GM12878 (cell line): ENCODE results near the gene SLIT1. TPM values are rescaled to one million over a fixed set of nuclear protein-coding genes. Genes with fewer than 3 reads are reported as not detected.

Experiments used
- ATAC-seq: fragments of 200-7000 bp; cut with Tn5 transposase; 3 replicates; pipeline ENCODE4 v1.9.1; 2020; ENCODE audit warnings: mild to moderate bottlenecking, moderate library complexity
- BruUV-seq: library from RNA; stranded (reverse); fragments of 400-500 nt; replicated peaks from 2 replicates; lab custom pipeline; 2021; lab: Mats Ljungman, UMichigan
- CTCF ChIA-PET: fragments of 300-600 bp; sonication (Branson Sonifier 250); formaldehyde crosslinking; extraction: SDS; loops from one replicate; lab custom pipeline; 2021; ENCODE audit warnings: inconsistent platforms; lab: Yijun Ruan, JAX
- POLR2A ChIA-PET: fragments of 350-600 bp; formaldehyde crosslinking; extraction: SDS; loops from one replicate; lab custom pipeline; 2021; ENCODE audit warnings: inconsistent platforms; lab: Charles Lee
- RAD21 ChIA-PET: fragments of 300-600 bp; sonication (Branson Sonifier 250); formaldehyde crosslinking; loops from one replicate; lab custom pipeline; 2023; ENCODE audit warnings: antibody characterized with exemption; ENCODE audit not compliant: unreplicated experiment; lab: Charles Lee
- SMC1A ChIA-PET: fragments of 300-600 bp; sonication (Branson Sonifier 250); formaldehyde crosslinking; loops from one replicate; lab custom pipeline; 2023; ENCODE audit not compliant: unreplicated experiment, uncharacterized antibody; lab: Charles Lee
- DNase-seq: peaks from one replicate; pipeline ENCODE4 v3.0.0-alpha.2; 2011; ENCODE audit warnings: low read depth, low spot score
- FAIRE-seq: peaks from 3 replicates; lab custom pipeline; 2011; peaks lifted over from hg19 to GRCh38; lab: Jason Lieb, UNC
- H2AFZ ChIP-seq: 2 replicates; pipeline ENCODE4 v1.6.0; 2011; ENCODE audit warnings: low read depth, low read length, control low read depth; ENCODE audit not compliant: control insufficient read depth
- H3K27ac ChIP-seq: 2 replicates; pipeline ENCODE4 v1.5.1; 2011; ENCODE audit warnings: control low read depth; ENCODE audit not compliant: control insufficient read depth, insufficient read depth
- H3K27me3 ChIP-seq, 2 experiments: replicated peaks in 1 of 2; 2 replicates each; pipeline versions ENCODE4 v1.6.0 to v1.6.1; 2011; ENCODE audit warnings: low read length in 1 of 2; ENCODE audit not compliant: control insufficient read depth in 2 of 2, insufficient read depth in 2 of 2
- H3K36me3 ChIP-seq, 2 experiments: 2 replicates each; pipeline ENCODE4 v1.5.1; 2011; ENCODE audit warnings: low read length in 1 of 2; ENCODE audit not compliant: control insufficient read depth in 2 of 2, insufficient read depth in 2 of 2
- H3K4me1 ChIP-seq: 2 replicates; pipeline ENCODE4 v1.6.1; 2011; ENCODE audit warnings: mild to moderate bottlenecking, low read length, moderate library complexity, mixed read lengths; ENCODE audit not compliant: control insufficient read depth, insufficient read depth
- H3K4me2 ChIP-seq: 2 replicates; pipeline ENCODE4 v1.6.0; 2011; ENCODE audit warnings: control low read depth; ENCODE audit not compliant: control insufficient read depth, insufficient read depth
- H3K4me3 ChIP-seq: fragments of 200-600 bp; sonication (generic); 2 replicates; pipeline ENCODE4 v1.5.1; 2016
- H3K79me2 ChIP-seq: 2 replicates; pipeline ENCODE4 v1.6.0; 2011; ENCODE audit warnings: low read length; ENCODE audit not compliant: control insufficient read depth, insufficient read depth
- H3K9ac ChIP-seq: 2 replicates; pipeline ENCODE4 v1.8.0; 2011; ENCODE audit warnings: low read length, control low read depth, mixed read lengths; ENCODE audit not compliant: control insufficient read depth, insufficient read depth
- H3K9me3 ChIP-seq: replicated peaks from 3 replicates; pipeline ENCODE4 v1.5.1; 2011; ENCODE audit warnings: mild to moderate bottlenecking, low read length; ENCODE audit not compliant: control insufficient read depth, insufficient read depth
- H4K20me1 ChIP-seq: 2 replicates; pipeline ENCODE4 v1.6.0; 2011; ENCODE audit not compliant: control insufficient read depth, insufficient read depth
- ASH2L ChIP-seq: fragments of 300-600, 200-600 bp; sonication (generic); IDR thresholded peaks from 2 replicates; pipeline ENCODE4 v1.6.1; 2017; ENCODE audit warnings: low read depth, mild to moderate bottlenecking, borderline replicate concordance
- CEBPZ ChIP-seq: fragments of 150-350 bp; IDR thresholded peaks from 2 replicates; pipeline ENCODE4 v1.6.1; 2016; ENCODE audit warnings: low read depth, low read length
- E2F4 ChIP-seq: IDR thresholded peaks from 2 replicates; pipeline ENCODE4 v1.6.1; 2012; ENCODE audit warnings: low read depth, low read length, improper control_type of control experiment
- IRF5 ChIP-seq: fragments of 450-650 bp; IDR thresholded peaks from 2 replicates; pipeline ENCODE4 v1.6.1; 2017; ENCODE audit warnings: borderline replicate concordance
- JUND ChIP-seq: IDR thresholded peaks from 2 replicates; pipeline ENCODE4 v1.6.1; 2012; ENCODE audit warnings: low read depth, mild to moderate bottlenecking, low read length, improper control_type of control experiment, moderate library complexity
- NR2C1 ChIP-seq: fragments of 450-650 bp; IDR thresholded peaks from 2 replicates; pipeline ENCODE4 v1.6.1; 2017; ENCODE audit warnings: antibody characterized with exemption, mild to moderate bottlenecking, moderate library complexity
- SKIL ChIP-seq: fragments of 450-650 bp; IDR thresholded peaks from 2 replicates; pipeline ENCODE4 v1.6.1; 2017; ENCODE audit warnings: mild to moderate bottlenecking, low read depth, inconsistent platforms; ENCODE audit not compliant: poor library complexity, severe bottlenecking
- SREBF2 ChIP-seq: IDR thresholded peaks from 2 replicates; pipeline ENCODE4 v1.6.1; 2012; ENCODE audit warnings: mild to moderate bottlenecking, low read length
- STAT1 ChIP-seq: fragments of 450-650 bp; conservative IDR thresholded peaks from 2 replicates; pipeline ENCODE4 v1.6.1; 2014; ENCODE audit warnings: antibody characterized with exemption, mild to moderate bottlenecking
- ZBTB11 ChIP-seq: fragments of 450-650 bp; formaldehyde crosslinking; IDR thresholded peaks from 2 replicates; pipeline ENCODE4 v1.5.0; 2022; ENCODE audit warnings: mild to moderate bottlenecking, missing genetic modification characterization
- WGBS: methylation state at CpG from one replicate; pipeline ENCODE4 v1.1.6; 2016; ENCODE audit warnings: low lambda C conversion rate; ENCODE audit not compliant: insufficient replicate concordance, insufficient coverage; ENCODE audit errors: missing lambda C conversion rate; 5-methylcytosine and 5-hydroxymethylcytosine counted together
- in situ Hi-C: fragments of 300-500 bp; cut with MboI; formaldehyde crosslinking; loops from 9 replicates; pipeline ENCODE4 v1.14.3; 2018; ENCODE audit warnings: mixed read lengths
- intact Hi-C: fragments of 100-400 bp; cut with micrococcal nuclease; formaldehyde crosslinking; loops from one replicate; pipeline ENCODE4 v1.14.2; 2022; ENCODE audit not compliant: unreplicated experiment
- polyA plus RNA-seq, 11 experiments: library from polyadenylated mRNA; depleted of rRNA in 4 of 11; unstranded in 6 of 11; stranded (reverse) in 5 of 11; fragments of >200 nt; fragmentation: Nextera tagmentation in 4 of 11; fragmentation: Illumina TruSeq in 1 of 11; extraction: Ambion mirVana in 4 of 11; extraction: Trizol in 1 of 11; gene quantifications; 1 replicate in 1 of 11; 2 replicates in 10 of 11; pipeline versions ENCODE4 v1.2.1 to v1.2.3, GENCODE V29; 2011 to 2016; ENCODE audit warnings: inconsistent platforms in 2 of 11, missing spikeins in 2 of 11, low read depth in 1 of 11
- total RNA-seq, 4 experiments: library from RNA; depleted of rRNA in 3 of 4; stranded (reverse); fragments of >200 nt in 3 of 4; fragmentation: Illumina TruSeq in 1 of 4; extraction: Trizol in 1 of 4; gene quantifications; 2 replicates each; pipeline versions ENCODE4 v1.2.1 to v1.2.3, GENCODE V29; 2013 to 2021

Gene SLIT1
- total and polyA plus RNA-seq, 10 of the 15 experiments (the other 5 are each of a cell fraction or from before 2014, with no cell fraction given), result 0.04 to 0.19 (median 0.06) TPM; not detected in 4

- no peak overlapping the region for H3K9ac ChIP-seq
- intact Hi-C loops, result no loop called here
- no peak for ATAC-seq
- no peak overlapping the region for H3K4me3 ChIP-seq
- SMC1A ChIA-PET, result interaction anchor here (1.1 to 4.6 kb wide), 3 partner anchors 15 to 78 kb away, joined by 3 to 24 read pairs (median 3); no protein-coding TSS in a partner anchor
- peaks cover 0 to 3% of the 10 kb centered on the region in 2 experiments; a peak in 2 of 4 replicates for H3K27me3 ChIP-seq
- H2AFZ ChIP-seq, result no peak overlapping the region
- BruUV-seq, result no TSS peak
- CTCF ChIA-PET, result interaction anchor here (0.6 to 8.5 kb wide), 5 partner anchors 16 to 173 kb away, joined by 3 to 155 read pairs (median 28); no protein-coding TSS in a partner anchor
- in situ Hi-C loops, result no loop called here
- H3K27ac ChIP-seq, result no peak overlapping the region
- H3K9me3 ChIP-seq, result no peaks in the 10 kb centered on the region
- 50% methylated on average over 16 of the region's 16 CpGs for WGBS
- no peaks in the 10 kb centered on the region for H3K36me3 ChIP-seq
- H3K4me2 ChIP-seq, result no peak overlapping the region
- DNase-seq, result no peak
- H3K79me2 ChIP-seq, result no peaks in the 10 kb centered on the region
- RAD21 ChIA-PET, result interaction anchor here (1.0 kb wide), 1 partner anchor 14 kb away, joined by 3 read pairs; no protein-coding TSS in a partner anchor
- FAIRE-seq, result no peak
- POLR2A ChIA-PET, result no interaction called here
- no peaks in the 10 kb centered on the region for H4K20me1 ChIP-seq
- peaks cover 7% of the 10 kb centered on the region for H3K4me1 ChIP-seq
- no peak for TF ChIP-seq ZBTB11 (CRISPR knock-in tag)
- TF ChIP-seq NR2C1, result no peak
- TF ChIP-seq CEBPZ, result no peak
- no peak for TF ChIP-seq E2F4
- TF ChIP-seq ASH2L, result no peak
- no peak for TF ChIP-seq JUND
- TF ChIP-seq SREBF2, result no peak
- TF ChIP-seq SKIL, result no peak
- no peak for TF ChIP-seq IRF5
- no peak for TF ChIP-seq STAT1
These were observed 146.1 kb downstream of the SLIT1 start for GRCh38 chr10:97039538-97040247.
